ENCODE measurements around the gene BCO1.

GRCh38 chr16:81232740-81233367 lies 5.6 kb upstream of the BCO1 start:
- TF ChIP-seq GATA2 (IDR thresholded peaks at IDR 0.05; ENCODE audit: low read depth, low read length), result no peak
- no peak for TF ChIP-seq GATA3 (IDR thresholded peaks at IDR 0.05; ENCODE audit: low read depth, low read length)

All from SH-SY5Y (cell line).